GM12873 (cell line): ENCODE measurements around the gene GPR15LG.

ENCODE experiments used
- TF ChIP-seq, protein P1 (sequence below): IDR thresholded peaks from 2 replicates; pipeline ENCODE4 v1.5.1; 2012; ENCODE audit warnings: low read depth, mild to moderate bottlenecking, moderate library complexity, low read length, control low read depth; ENCODE audit not compliant: insufficient read depth; ENCODE audit errors: missing control alignments

Gene GPR15LG

DNA sequence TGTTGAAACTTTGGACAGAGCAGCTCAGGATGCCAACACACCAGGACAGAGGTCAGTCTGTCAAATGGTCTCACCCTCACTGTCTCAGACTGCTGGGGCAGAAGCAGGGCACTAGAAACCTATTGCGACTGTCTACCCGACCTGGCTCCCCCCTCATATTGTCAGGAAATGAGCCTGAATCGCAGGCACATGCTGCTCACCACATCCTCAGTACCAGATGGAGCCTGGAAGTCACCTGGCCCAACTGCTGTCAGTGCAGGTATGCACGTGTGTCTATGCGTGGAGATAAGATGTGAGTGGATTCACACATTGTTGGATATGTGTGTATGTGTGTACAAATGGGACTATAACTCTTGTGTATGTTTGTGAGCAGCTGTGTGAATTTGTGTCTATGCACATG is 17.5 kb downstream of the GPR15LG start:
- TF ChIP-seq, protein P1, sequence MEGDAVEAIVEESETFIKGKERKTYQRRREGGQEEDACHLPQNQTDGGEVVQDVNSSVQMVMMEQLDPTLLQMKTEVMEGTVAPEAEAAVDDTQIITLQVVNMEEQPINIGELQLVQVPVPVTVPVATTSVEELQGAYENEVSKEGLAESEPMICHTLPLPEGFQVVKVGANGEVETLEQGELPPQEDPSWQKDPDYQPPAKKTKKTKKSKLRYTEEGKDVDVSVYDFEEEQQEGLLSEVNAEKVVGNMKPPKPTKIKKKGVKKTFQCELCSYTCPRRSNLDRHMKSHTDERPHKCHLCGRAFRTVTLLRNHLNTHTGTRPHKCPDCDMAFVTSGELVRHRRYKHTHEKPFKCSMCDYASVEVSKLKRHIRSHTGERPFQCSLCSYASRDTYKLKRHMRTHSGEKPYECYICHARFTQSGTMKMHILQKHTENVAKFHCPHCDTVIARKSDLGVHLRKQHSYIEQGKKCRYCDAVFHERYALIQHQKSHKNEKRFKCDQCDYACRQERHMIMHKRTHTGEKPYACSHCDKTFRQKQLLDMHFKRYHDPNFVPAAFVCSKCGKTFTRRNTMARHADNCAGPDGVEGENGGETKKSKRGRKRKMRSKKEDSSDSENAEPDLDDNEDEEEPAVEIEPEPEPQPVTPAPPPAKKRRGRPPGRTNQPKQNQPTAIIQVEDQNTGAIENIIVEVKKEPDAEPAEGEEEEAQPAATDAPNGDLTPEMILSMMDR, result no peak

DNA sequence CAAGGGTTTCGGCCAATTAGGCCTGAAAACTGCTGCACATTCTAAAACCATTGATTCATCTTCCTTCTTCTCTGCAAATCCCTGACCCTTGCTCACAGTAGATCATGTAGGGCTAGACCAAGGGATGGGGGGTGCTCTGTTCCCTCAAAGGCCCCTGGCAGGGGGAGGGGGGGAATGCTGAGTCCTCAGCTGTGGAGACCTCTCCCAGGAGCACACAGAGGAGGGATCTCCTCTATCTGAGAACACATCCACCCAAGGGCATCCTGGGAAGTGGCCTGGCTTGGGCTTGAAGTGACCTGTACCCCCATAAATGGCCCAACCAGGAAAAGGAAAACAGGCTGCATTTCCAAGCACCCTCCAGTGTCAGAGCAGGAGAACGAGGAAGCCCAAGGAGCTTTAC is 19.7 kb downstream of the GPR15LG start:
- TF ChIP-seq, protein P1, result no peak

DNA sequence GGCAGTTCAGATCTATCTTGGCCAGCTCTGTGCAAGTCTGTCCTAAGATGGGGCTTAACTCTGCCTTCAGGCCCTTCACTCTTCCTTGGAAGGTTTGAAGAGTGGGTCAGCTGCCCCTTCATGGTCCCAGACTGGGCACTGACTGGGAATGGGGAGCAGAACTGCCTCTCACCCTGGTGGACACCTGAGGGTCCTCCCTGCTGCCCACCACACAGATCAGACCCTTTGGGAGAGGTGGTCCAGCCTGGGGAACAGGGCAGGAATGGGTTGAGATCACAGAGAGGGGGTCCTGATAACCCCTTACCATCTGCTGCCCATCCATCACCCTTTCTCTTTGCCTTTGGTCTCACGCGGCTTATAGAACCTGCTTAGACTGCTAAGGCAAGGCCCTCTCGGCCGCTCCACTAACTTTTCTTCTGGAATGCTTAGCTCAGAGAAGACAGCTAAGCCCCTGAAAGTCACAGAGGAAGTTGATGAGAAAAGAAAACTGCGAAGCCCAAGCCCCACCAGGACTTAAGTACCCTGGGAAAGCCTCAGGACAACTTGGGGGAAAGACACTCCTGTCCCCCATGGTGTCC is 20.3 kb downstream of the GPR15LG start:
- TF ChIP-seq, protein P1, result no peak

DNA sequence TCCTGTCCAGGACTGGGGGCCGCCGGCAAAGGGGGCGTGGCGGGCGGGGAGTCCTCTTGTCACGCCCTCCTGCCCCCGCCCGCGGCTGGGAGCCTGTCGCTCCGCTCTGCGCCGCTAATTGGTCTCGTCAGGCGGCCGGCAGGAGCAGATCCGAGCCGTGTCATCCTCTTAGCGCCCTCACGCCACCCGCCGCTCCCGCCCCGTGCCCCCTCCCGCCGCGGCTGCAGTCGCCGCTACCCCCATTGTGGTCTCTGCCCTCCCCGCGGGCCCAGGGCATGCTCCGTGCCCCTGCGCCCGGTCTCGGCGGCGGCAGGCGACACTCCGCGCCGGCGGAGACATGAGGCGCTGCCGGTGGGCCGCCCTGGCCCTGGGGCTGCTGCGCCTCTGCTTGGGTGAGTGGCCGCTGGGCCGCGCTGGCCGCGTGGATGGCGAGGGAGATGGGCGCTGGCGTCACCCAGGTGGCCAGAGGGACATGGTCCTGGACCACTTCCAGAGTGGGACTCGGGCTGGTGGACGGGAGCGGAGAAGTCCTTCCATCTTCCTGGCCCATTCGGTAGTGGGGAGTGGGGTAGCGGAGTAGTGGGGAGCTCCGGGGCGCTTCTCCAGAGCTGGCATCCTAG is 20.9 kb downstream of the GPR15LG start, which contains the start of gene CDHR1:
Gene CDHR1, plus strand, starts transcription at position 114 of the 620 bp plus-strand sequence. Its CDS starts 224 bp downstream, at position 338.
- TF ChIP-seq, protein P1, result no peak

DNA sequence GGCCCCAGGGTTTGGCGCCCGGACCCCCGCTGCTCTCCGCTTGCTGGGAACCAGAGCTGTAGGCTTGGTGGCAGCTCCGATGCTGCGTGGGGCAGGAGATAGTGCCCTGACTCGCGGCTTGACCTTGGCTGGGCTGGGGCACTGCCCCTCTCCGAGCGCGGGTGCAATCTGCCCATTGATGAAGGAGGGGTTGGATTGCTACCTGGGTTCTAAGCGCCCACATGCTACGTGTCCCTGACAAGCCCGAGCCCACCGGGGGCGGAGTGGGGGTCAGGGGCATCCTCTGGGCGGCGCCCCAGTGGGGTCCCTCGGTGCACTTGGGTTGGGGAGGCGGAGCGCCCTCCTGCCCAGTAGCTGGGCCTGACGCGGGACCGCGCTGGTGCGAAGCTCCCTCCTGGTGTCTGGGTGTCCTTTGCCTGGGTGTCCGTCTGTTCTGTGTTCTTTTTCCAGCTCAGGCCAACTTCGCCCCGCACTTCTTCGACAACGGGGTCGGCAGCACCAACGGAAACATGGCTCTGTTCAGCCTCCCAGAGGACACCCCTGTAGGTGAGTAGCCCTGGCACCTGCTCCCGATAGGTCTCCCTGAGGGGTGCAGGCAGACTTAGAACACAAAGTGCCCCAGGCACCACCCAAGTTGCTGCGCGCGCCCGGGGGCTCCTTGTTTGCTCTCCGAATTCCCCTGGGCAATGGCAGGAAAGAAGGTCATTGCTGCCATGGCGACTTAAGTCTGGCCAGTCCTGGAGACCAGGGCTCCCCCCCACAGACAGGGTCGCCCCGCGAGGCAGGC is 21.6 kb downstream of the GPR15LG start:
- TF ChIP-seq, protein P1, result no peak

DNA sequence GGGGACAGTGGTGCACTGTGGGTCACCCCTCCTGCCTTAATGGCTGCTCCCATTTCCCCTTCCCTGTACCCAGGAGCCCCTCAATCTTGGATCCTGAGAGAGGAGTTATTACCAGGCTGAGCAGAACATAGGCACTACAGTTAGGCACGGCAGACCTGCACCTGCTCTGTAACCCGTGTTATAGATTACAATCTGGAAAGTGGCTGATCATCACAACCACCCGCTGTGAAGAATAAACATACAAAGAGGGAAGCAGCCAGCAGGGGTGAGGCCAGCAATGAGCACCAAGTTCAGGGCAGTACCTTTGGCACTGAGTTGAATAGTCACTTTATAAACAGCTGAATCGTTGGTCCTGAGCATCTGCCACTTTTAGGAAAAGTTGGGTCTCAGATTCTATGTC is 22.5 kb downstream of the GPR15LG start:
- TF ChIP-seq, protein P1, result no peak

DNA sequence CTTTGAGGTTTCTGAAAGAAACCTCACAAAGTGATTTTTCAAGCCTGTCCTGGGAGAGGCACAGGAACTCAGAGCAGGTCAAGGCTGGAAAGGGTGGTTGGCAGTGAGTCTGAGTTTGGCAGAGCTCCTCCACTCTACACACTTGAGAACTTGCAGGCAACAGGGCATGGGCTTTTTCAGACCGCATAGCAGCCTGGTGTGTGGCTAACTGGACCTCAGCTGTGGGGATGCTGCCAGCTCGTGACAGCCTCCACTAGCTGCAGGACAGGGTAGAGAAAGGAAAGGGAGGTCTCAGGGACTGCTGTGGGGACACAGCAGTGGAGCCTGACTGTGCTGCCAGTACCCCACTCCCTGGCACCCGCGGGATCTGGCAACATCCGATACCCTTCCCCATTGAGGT is 23.3 kb downstream of the GPR15LG start:
- TF ChIP-seq, protein P1, result no peak
